Measurements from ENCODE around the gene TDP1.

DNA sequence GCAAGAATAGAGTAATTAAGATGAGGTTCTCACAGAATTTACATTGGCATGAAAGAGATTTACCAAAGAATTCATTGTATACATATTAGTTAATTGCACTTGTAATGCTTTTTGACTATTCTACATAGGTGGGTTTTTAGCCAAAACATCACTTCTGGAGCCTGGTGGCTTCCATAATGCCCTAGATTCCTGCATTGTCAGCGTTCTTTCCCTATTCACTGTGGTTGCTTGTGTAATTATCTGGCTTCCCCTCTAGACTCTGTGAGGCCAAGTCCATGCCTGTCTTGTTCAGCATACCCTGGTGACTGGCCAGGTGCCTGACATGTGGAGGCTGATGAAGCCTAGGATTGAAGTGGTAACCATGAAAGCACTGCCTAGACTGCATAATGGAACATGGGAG, 41.2 kb downstream of the TDP1 start:
- TF ChIP-seq CTCF (IDR thresholded peaks at IDR 0.05) (no peak), POLR2AphosphoS5 (IDR thresholded peaks at IDR 0.05) (no peak)

All from prostate gland (tissue), 2 donors.